Natural killer cell treated with Interleukin-12 subunit alpha and Interleukin-12 subunit beta and Interleukin-15 and Interleukin-18, amount 100 ng/mL, for 72 hours (primary cell): Measurements from ENCODE around the gene ZFAND3. TPM values are rescaled to one million over a fixed set of nuclear protein-coding genes. Genes with fewer than 3 reads are reported as not detected.
A peak's percentile ranks its signal among the peaks of the same experiment; 100 is the strongest.

Experiments
- ATAC-seq, 2 donors: fragments of 150-1000 bp; cut with Tn5 transposase in 1 of 2; sonication (Bioruptor Pico), chemical (Tn5 transposase) in 1 of 2; 2 replicates each; pipeline ENCODE4 v1.10.0; 2021
- DNase-seq: peaks from one replicate; pipeline ENCODE4 v3.0.0; 2022; ENCODE audit warnings: low spot score
- H3K27ac Mint-ChIP-seq, 2 donors: 1 replicate in 1 of 2; 2 replicates in 1 of 2; pipeline ENCODE4 v1.8.0; 2022; ENCODE audit warnings: mixed read lengths in 2 of 2, mild to moderate bottlenecking in 1 of 2, moderate library complexity in 1 of 2
- H3K27me3 Mint-ChIP-seq, 2 donors: 1 replicate in 1 of 2; 2 replicates in 1 of 2; pipeline ENCODE4 v1.8.0; 2022; ENCODE audit warnings: mixed read lengths in 2 of 2
- H3K36me3 Mint-ChIP-seq: one replicate; pipeline ENCODE4 v1.8.0; 2022; ENCODE audit warnings: mixed read lengths
- H3K4me1 Mint-ChIP-seq, 2 donors: 1 replicate in 1 of 2; 2 replicates in 1 of 2; pipeline ENCODE4 v1.8.0; 2022; ENCODE audit warnings: low read depth in 2 of 2, mixed read lengths in 2 of 2, mild to moderate bottlenecking in 1 of 2
- H3K4me3 Mint-ChIP-seq: one replicate; pipeline ENCODE4 v1.8.0; 2022; ENCODE audit warnings: mixed read lengths
- H3K9me3 Mint-ChIP-seq: 2 replicates; pipeline ENCODE4 v1.8.0; 2022; ENCODE audit warnings: mixed read lengths
- total RNA-seq, 2 donors: library from RNA; stranded (reverse); gene quantifications; one replicate each; pipeline ENCODE4 v1.2.3, GENCODE V29; 2022

ZFAND3 gene
- total RNA-seq, result 100 to 1,000 TPM in 1 of 2 donors, 10 to 100 TPM in 1; 51.0 to 100 TPM

GRCh38 chr6:37819177-37819801 lies at the start of gene ZFAND3:
Gene ZFAND3, plus strand, starts transcription at chr6:37819727. Its CDS starts 219 bp downstream, at chr6:37819946.
- no peaks in the 10 kb centered on the region for H3K9me3 Mint-ChIP-seq
- peaks cover 39 to 46% of the 10 kb centered on the region in 2 donors for H3K4me1 Mint-ChIP-seq
- H3K4me3 Mint-ChIP-seq, result peak within 1 kb of the TSS; percentile 97

GRCh38 chr6:37774028-37774680 lies 45.4 kb upstream of the ZFAND3 start:
- DNase-seq (no peak), ATAC-seq (no peak)
- no peak overlapping the region for H3K27ac Mint-ChIP-seq

More at GRCh38 chr6:37819177-37819801, at the start of gene ZFAND3:
- ATAC-seq, result peak; percentile 92 to 93
- DNase-seq, result peak; percentile 98
- H3K27ac Mint-ChIP-seq, result peak within 1 kb of the TSS; percentile 97 to 100
- peaks cover 6% of the 10 kb centered on the region for H3K36me3 Mint-ChIP-seq
- H3K27me3 Mint-ChIP-seq, result no peaks in the 10 kb centered on the region

GRCh38 chr6:37776566-37776965 lies 43.0 kb upstream of the ZFAND3 start:
- Mint-ChIP-seq H3K27me3 (peaks cover 6 to 10% of the 10 kb centered on the region in 2 donors), H3K9me3 (no peaks in the 10 kb centered on the region), H3K27ac (no peak overlapping the region), H3K4me1 (no peaks in the 10 kb centered on the region), H3K4me3 (no peak overlapping the region), H3K36me3 (no peaks in the 10 kb centered on the region)
- ATAC-seq (no peak), DNase-seq (no peak)

More at GRCh38 chr6:37774028-37774680, 45.4 kb upstream of the ZFAND3 start:
- H3K4me3 Mint-ChIP-seq, result no peak overlapping the region
- no peaks in the 10 kb centered on the region for H3K4me1 Mint-ChIP-seq
- peaks cover 6 to 10% of the 10 kb centered on the region in 2 donors for H3K27me3 Mint-ChIP-seq
- no peaks in the 10 kb centered on the region for H3K36me3 Mint-ChIP-seq
- H3K9me3 Mint-ChIP-seq, result no peaks in the 10 kb centered on the region

GRCh38 chr6:37777272-37777834 lies 42.2 kb upstream of the ZFAND3 start:
- Mint-ChIP-seq H3K9me3 (no peaks in the 10 kb centered on the region), H3K27me3 (peaks cover 6 to 10% of the 10 kb centered on the region in 2 donors), H3K4me3 (no peak overlapping the region), H3K27ac (no peak overlapping the region), H3K36me3 (no peaks in the 10 kb centered on the region), H3K4me1 (no peaks in the 10 kb centered on the region)
- DNase-seq (peak; percentile 12), ATAC-seq (no peak)

GRCh38 chr6:37779111-37779800 lies 40.3 kb upstream of the ZFAND3 start:
- H3K36me3 Mint-ChIP-seq, result no peaks in the 10 kb centered on the region
- H3K4me1 Mint-ChIP-seq, result peaks cover 12 to 14% of the 10 kb centered on the region in 2 donors
- ATAC-seq (no peak), DNase-seq (no peak)
- H3K4me3 Mint-ChIP-seq, result no peak overlapping the region
- H3K27me3 Mint-ChIP-seq, result peaks cover 6 to 11% of the 10 kb centered on the region in 2 donors
- H3K27ac Mint-ChIP-seq, result no peak overlapping the region
- H3K9me3 Mint-ChIP-seq, result no peaks in the 10 kb centered on the region

- DNase-seq, result no peak
- ATAC-seq, result no peak
- Mint-ChIP-seq H3K27ac (no peak overlapping the region), H3K27me3 (peaks cover 14 to 18% of the 10 kb centered on the region in 2 donors), H3K4me3 (no peak overlapping the region), H3K4me1 (peaks cover 14 to 17% of the 10 kb centered on the region in 2 donors), H3K36me3 (no peaks in the 10 kb centered on the region), H3K9me3 (no peaks in the 10 kb centered on the region)
Observed at GRCh38 chr6:37779902-37780628, 39.5 kb upstream of the ZFAND3 start.

- H3K27me3 Mint-ChIP-seq, result peaks cover 25 to 26% of the 10 kb centered on the region in 2 donors
- no peak overlapping the region for H3K27ac Mint-ChIP-seq
- H3K36me3 Mint-ChIP-seq, result no peaks in the 10 kb centered on the region
- no peak overlapping the region for H3K4me3 Mint-ChIP-seq
- ATAC-seq, result no peak
- H3K9me3 Mint-ChIP-seq, result no peaks in the 10 kb centered on the region
- no peak for DNase-seq
- peaks cover 14 to 17% of the 10 kb centered on the region in 2 donors for H3K4me1 Mint-ChIP-seq
Observed at GRCh38 chr6:37781788-37782187, 37.7 kb upstream of the ZFAND3 start.

GRCh38 chr6:37783025-37783855 lies 36.3 kb upstream of the ZFAND3 start:
- H3K9me3 Mint-ChIP-seq, result no peaks in the 10 kb centered on the region
- H3K4me3 Mint-ChIP-seq, result peak overlapping the region; percentile 73
- ATAC-seq (peak; percentile 15 to 55), DNase-seq (peak; percentile 60)
- H3K27me3 Mint-ChIP-seq, result peaks cover 25 to 26% of the 10 kb centered on the region in 2 donors
- peak overlapping the region in 1 of 2 donors; percentile 53 for H3K27ac Mint-ChIP-seq
- peaks cover 14 to 17% of the 10 kb centered on the region in 2 donors for H3K4me1 Mint-ChIP-seq
- no peaks in the 10 kb centered on the region for H3K36me3 Mint-ChIP-seq

GRCh38 chr6:37783856-37784584 lies 35.5 kb upstream of the ZFAND3 start:
- Mint-ChIP-seq H3K27ac (no peak overlapping the region), H3K4me3 (peak overlapping the region; percentile 73), H3K27me3 (peaks cover 25 to 26% of the 10 kb centered on the region in 2 donors), H3K4me1 (peaks cover 14 to 17% of the 10 kb centered on the region in 2 donors), H3K9me3 (no peaks in the 10 kb centered on the region), H3K36me3 (no peaks in the 10 kb centered on the region)
- DNase-seq (peak; percentile 55), ATAC-seq (peak in 1 of 2 donors; percentile 66)

GRCh38 chr6:37784585-37784967 lies 35.0 kb upstream of the ZFAND3 start:
- Mint-ChIP-seq H3K27me3 (peaks cover 25 to 26% of the 10 kb centered on the region in 2 donors), H3K9me3 (no peaks in the 10 kb centered on the region), H3K4me3 (no peak overlapping the region), H3K27ac (no peak overlapping the region), H3K36me3 (no peaks in the 10 kb centered on the region), H3K4me1 (peaks cover 14 to 17% of the 10 kb centered on the region in 2 donors)
- no peak for ATAC-seq
- no peak for DNase-seq

- ATAC-seq, result no peak
- peaks cover 14 to 17% of the 10 kb centered on the region in 2 donors for H3K4me1 Mint-ChIP-seq
- H3K36me3 Mint-ChIP-seq, result no peaks in the 10 kb centered on the region
- no peak overlapping the region for H3K4me3 Mint-ChIP-seq
- peak; percentile 32 for DNase-seq
- H3K27ac Mint-ChIP-seq, result no peak overlapping the region
- H3K9me3 Mint-ChIP-seq, result no peaks in the 10 kb centered on the region
- peaks cover 25 to 26% of the 10 kb centered on the region in 2 donors for H3K27me3 Mint-ChIP-seq
Observed at GRCh38 chr6:37785002-37785662, 34.4 kb upstream of the ZFAND3 start.
